Parathyroid adenoma (tissue), 2 donors: ENCODE results near the gene SAMD9L.

Experiments used
- H2AFZ ChIP-seq: fragments of 300-600 bp; sonication (generic); one replicate; pipeline ENCODE4 v1.7.0; 2017; ENCODE audit warnings: antibody characterized with exemption, mild to moderate bottlenecking
- H3K27ac ChIP-seq: fragments of 300-600 bp; sonication (generic); one replicate; pipeline ENCODE4 v1.7.0; 2017
- H3K27me3 ChIP-seq: fragments of 300-600 bp; sonication (generic); one replicate; pipeline ENCODE4 v1.7.0; 2017; ENCODE audit warnings: low read length; ENCODE audit not compliant: control insufficient read depth, insufficient read depth
- H3K36me3 ChIP-seq: fragments of 300-600 bp; sonication (generic); one replicate; pipeline ENCODE4 v1.7.0; 2017; ENCODE audit warnings: low read length; ENCODE audit not compliant: control insufficient read depth, insufficient read depth
- H3K4me1 ChIP-seq: fragments of 300-600 bp; sonication (generic); one replicate; pipeline ENCODE4 v1.7.0; 2017; ENCODE audit warnings: control low read depth
- H3K4me2 ChIP-seq: fragments of 300-600 bp; sonication (generic); one replicate; pipeline ENCODE4 v1.7.0; 2017; ENCODE audit warnings: low read length
- H3K4me3 ChIP-seq: fragments of 300-600 bp; sonication (generic); one replicate; pipeline ENCODE4 v1.7.0; 2017; ENCODE audit warnings: low read depth, low read length
- H3K79me2 ChIP-seq: fragments of 300-600 bp; sonication (generic); one replicate; pipeline ENCODE4 v1.7.0; 2017; ENCODE audit warnings: control low read depth
- H3K9ac ChIP-seq: fragments of 300-600 bp; sonication (generic); one replicate; pipeline ENCODE4 v1.7.0; 2017; ENCODE audit warnings: mild to moderate bottlenecking
- H3K9me3 ChIP-seq: fragments of 300-600 bp; sonication (generic); one replicate; pipeline ENCODE4 v1.7.0; 2017; ENCODE audit warnings: low read length; ENCODE audit not compliant: control insufficient read depth
- CTCF ChIP-seq: fragments of 300-600 bp; sonication (generic); IDR thresholded peaks from one replicate; pipeline ENCODE4 v1.7.0; 2017; ENCODE audit warnings: antibody characterized with exemption, mild to moderate bottlenecking
- donor health status: primary hyperparathyroidism.

SAMD9L gene

GRCh38 chr7:93115796-93116195 lies 32.4 kb downstream of the SAMD9L start:
- no peaks in the 10 kb centered on the region for H3K9me3 ChIP-seq
- H3K4me1 ChIP-seq: no peaks in the 10 kb centered on the region
- H3K79me2 ChIP-seq: no peaks in the 10 kb centered on the region
- no peak overlapping the region for H3K4me3 ChIP-seq
- H3K36me3 ChIP-seq: no peaks in the 10 kb centered on the region
- no peaks in the 10 kb centered on the region for H3K27me3 ChIP-seq
- no peak overlapping the region for H3K4me2 ChIP-seq
- H3K9ac ChIP-seq: no peak overlapping the region
- no peak overlapping the region for H3K27ac ChIP-seq
- H2AFZ ChIP-seq: no peak overlapping the region
- no peak for TF ChIP-seq CTCF

- TF ChIP-seq CTCF: no peak
- Histone ChIP-seq H3K9me3 (no peaks in the 10 kb centered on the region), H3K9ac (no peak overlapping the region), H3K27ac (no peak overlapping the region), H3K27me3 (no peaks in the 10 kb centered on the region), H3K4me2 (no peak overlapping the region), H2AFZ (no peak overlapping the region), H3K79me2 (no peaks in the 10 kb centered on the region), H3K36me3 (no peaks in the 10 kb centered on the region), H3K4me3 (no peak overlapping the region), H3K4me1 (no peaks in the 10 kb centered on the region)
Measured at GRCh38 chr7:93108003-93108402, 40.2 kb downstream of the SAMD9L start.

- Histone ChIP-seq H3K4me1 (no peaks in the 10 kb centered on the region), H3K27me3 (no peaks in the 10 kb centered on the region), H3K27ac (no peak overlapping the region), H3K4me3 (no peak overlapping the region), H3K36me3 (no peaks in the 10 kb centered on the region), H2AFZ (no peak overlapping the region), H3K4me2 (no peak overlapping the region), H3K9me3 (no peaks in the 10 kb centered on the region), H3K9ac (no peak overlapping the region), H3K79me2 (no peaks in the 10 kb centered on the region)
- no peak for TF ChIP-seq CTCF
Measured at GRCh38 chr7:93097388-93097787, 50.8 kb downstream of the SAMD9L start.

- Histone ChIP-seq H3K4me1 (no peaks in the 10 kb centered on the region), H3K27me3 (no peaks in the 10 kb centered on the region), H3K4me3 (no peak overlapping the region), H2AFZ (no peak overlapping the region), H3K9me3 (no peaks in the 10 kb centered on the region), H3K9ac (no peak overlapping the region), H3K4me2 (no peak overlapping the region), H3K36me3 (no peaks in the 10 kb centered on the region), H3K27ac (no peak overlapping the region), H3K79me2 (no peaks in the 10 kb centered on the region)
- no peak for TF ChIP-seq CTCF
Measured at GRCh38 chr7:93092757-93093370, 55.3 kb downstream of the SAMD9L start.
